Loucy (cell line): ENCODE data around the gene EPN2.

Experiments
- CTCF ChIP-seq: fragments of 200-600 bp; sonication (generic); conservative IDR thresholded peaks from 2 replicates; pipeline ENCODE4 v1.5.1; 2014; ENCODE audit warnings: mild to moderate bottlenecking, antibody characterized with exemption, low read length
- EZH2phosphoT487 ChIP-seq: fragments of 200-600 bp; IDR thresholded peaks from 2 replicates; pipeline ENCODE4 v1.6.1; 2018; ENCODE audit warnings: antibody characterized with exemption, mild to moderate bottlenecking, moderate library complexity, borderline replicate concordance

GRCh38 chr17:19265755-19266154 is 28.6 kb downstream of the EPN2 start:
- TF ChIP-seq CTCF (no peak), EZH2phosphoT487 (no peak)
